GM23338 (cell line): ENCODE measurements around the gene OTUD4.

Experiments used
- CREB1 ChIP-seq: fragments of 250-450 bp; sonication (Bioruptor Pico); IDR thresholded peaks from 2 replicates; pipeline ENCODE4 v1.5.0; 2020; ENCODE audit warnings: low read depth, mild to moderate bottlenecking, moderate library complexity
- ETS1 ChIP-seq: IDR thresholded peaks from 2 replicates; pipeline ENCODE4 v1.6.1; 2016; ENCODE audit warnings: antibody characterized with exemption
- EZH2 ChIP-seq: fragments of 200-600 bp; sonication (generic); IDR thresholded peaks from one replicate; pipeline ENCODE4 v1.8.0; 2017; ENCODE audit warnings: antibody characterized with exemption, mild to moderate bottlenecking, low read depth; ENCODE audit not compliant: unreplicated experiment
- EZH2phosphoT487 ChIP-seq: fragments of 200-600 bp; sonication (generic); IDR thresholded peaks from one replicate; pipeline ENCODE4 v1.8.1; 2018; ENCODE audit warnings: antibody characterized with exemption; ENCODE audit not compliant: unreplicated experiment
- POLR2AphosphoS5 ChIP-seq: IDR thresholded peaks from 2 replicates; pipeline ENCODE4 v1.6.1; 2016; ENCODE audit warnings: antibody characterized with exemption, low read depth
- ZNF114 ChIP-seq: fragments of 250-450 bp; sonication (Bioruptor Pico); IDR thresholded peaks from 2 replicates; pipeline ENCODE4 v1.5.0; 2020; ENCODE audit warnings: mild to moderate bottlenecking, moderate library complexity
- ZNF331 ChIP-seq: fragments of 250-450 bp; sonication (Bioruptor Pico); IDR thresholded peaks from 2 replicates; pipeline ENCODE4 v1.5.0; 2020; ENCODE audit warnings: low read depth, mild to moderate bottlenecking, moderate library complexity
- TF ChIP-seq, protein P1 (sequence below), 2 experiments: fragments of 200-600 bp in 1 of 2; sonication (generic) in 1 of 2; conservative IDR thresholded peaks; 2 replicates each; pipeline versions ENCODE4 v1.5.1 to v1.6.1; 2016 to 2017; ENCODE audit warnings: antibody characterized with exemption in 2 of 2, low read depth in 2 of 2, mild to moderate bottlenecking in 2 of 2, moderate library complexity in 1 of 2
- TF ChIP-seq, protein P2 (sequence below): IDR thresholded peaks from one replicate; pipeline ENCODE4 v1.6.1; 2018; ENCODE audit warnings: antibody characterized with exemption; ENCODE audit not compliant: unreplicated experiment

DNA sequence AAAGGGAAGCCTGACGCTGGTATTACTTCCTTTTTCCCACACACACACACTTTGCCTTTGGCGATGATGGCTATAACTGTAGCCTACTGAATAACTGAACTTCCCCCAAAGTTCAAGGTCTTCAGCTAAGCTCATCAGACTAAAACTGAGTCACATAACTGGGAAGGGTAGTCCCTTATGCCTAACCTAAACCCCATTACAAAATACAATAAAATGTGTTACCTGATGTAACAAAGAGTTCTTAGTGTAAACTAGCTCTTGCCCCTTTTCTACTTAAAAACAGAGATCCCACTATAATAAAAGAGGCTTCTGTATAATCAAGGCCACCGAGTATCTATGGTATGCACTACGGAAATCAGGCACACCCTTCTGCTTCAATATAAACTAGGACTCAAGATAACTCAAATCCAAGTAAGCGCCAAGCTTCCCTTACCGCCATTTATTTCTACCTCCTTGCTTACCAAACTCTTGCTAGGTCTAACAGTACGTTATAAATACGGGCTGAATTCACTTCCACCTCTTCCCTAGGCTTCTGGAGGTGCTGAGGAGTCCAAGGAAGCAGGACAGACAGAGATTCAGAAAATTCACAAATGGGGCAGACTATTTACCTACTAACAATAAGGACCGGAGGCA, 2.4 kb downstream of the OTUD4 start:
- TF ChIP-seq, protein P1, sequence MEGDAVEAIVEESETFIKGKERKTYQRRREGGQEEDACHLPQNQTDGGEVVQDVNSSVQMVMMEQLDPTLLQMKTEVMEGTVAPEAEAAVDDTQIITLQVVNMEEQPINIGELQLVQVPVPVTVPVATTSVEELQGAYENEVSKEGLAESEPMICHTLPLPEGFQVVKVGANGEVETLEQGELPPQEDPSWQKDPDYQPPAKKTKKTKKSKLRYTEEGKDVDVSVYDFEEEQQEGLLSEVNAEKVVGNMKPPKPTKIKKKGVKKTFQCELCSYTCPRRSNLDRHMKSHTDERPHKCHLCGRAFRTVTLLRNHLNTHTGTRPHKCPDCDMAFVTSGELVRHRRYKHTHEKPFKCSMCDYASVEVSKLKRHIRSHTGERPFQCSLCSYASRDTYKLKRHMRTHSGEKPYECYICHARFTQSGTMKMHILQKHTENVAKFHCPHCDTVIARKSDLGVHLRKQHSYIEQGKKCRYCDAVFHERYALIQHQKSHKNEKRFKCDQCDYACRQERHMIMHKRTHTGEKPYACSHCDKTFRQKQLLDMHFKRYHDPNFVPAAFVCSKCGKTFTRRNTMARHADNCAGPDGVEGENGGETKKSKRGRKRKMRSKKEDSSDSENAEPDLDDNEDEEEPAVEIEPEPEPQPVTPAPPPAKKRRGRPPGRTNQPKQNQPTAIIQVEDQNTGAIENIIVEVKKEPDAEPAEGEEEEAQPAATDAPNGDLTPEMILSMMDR (conservative IDR thresholded peaks at IDR 0.05; ENCODE audit: low read depth in 2 of 2), result no peak
- TF ChIP-seq CREB1 (CRISPR knock-in tag) (no peak), POLR2AphosphoS5 (no peak), EZH2phosphoT487 (no peak), EZH2 (no peak), ZNF331 (CRISPR knock-in tag) (no peak), ZNF114 (no peak), ETS1 (no peak)
- TF ChIP-seq, protein P2, sequence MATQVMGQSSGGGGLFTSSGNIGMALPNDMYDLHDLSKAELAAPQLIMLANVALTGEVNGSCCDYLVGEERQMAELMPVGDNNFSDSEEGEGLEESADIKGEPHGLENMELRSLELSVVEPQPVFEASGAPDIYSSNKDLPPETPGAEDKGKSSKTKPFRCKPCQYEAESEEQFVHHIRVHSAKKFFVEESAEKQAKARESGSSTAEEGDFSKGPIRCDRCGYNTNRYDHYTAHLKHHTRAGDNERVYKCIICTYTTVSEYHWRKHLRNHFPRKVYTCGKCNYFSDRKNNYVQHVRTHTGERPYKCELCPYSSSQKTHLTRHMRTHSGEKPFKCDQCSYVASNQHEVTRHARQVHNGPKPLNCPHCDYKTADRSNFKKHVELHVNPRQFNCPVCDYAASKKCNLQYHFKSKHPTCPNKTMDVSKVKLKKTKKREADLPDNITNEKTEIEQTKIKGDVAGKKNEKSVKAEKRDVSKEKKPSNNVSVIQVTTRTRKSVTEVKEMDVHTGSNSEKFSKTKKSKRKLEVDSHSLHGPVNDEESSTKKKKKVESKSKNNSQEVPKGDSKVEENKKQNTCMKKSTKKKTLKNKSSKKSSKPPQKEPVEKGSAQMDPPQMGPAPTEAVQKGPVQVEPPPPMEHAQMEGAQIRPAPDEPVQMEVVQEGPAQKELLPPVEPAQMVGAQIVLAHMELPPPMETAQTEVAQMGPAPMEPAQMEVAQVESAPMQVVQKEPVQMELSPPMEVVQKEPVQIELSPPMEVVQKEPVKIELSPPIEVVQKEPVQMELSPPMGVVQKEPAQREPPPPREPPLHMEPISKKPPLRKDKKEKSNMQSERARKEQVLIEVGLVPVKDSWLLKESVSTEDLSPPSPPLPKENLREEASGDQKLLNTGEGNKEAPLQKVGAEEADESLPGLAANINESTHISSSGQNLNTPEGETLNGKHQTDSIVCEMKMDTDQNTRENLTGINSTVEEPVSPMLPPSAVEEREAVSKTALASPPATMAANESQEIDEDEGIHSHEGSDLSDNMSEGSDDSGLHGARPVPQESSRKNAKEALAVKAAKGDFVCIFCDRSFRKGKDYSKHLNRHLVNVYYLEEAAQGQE, result no peak
